NT2/D1 (cell line): Measurements from ENCODE around the gene ZNF101.

ENCODE experiments used
- DNase-seq: peaks from one replicate; pipeline ENCODE4 v3.0.0-alpha.2; 2011; ENCODE audit warnings: low read depth, low spot score
- H3K27me3 ChIP-seq: 2 replicates; pipeline ENCODE4 v1.6.0; 2011; ENCODE audit warnings: mild to moderate bottlenecking; ENCODE audit not compliant: insufficient read length, insufficient read depth
- H3K36me3 ChIP-seq: 2 replicates; pipeline ENCODE4 v1.6.1; 2011; ENCODE audit warnings: mild to moderate bottlenecking, low read length, mixed read lengths; ENCODE audit not compliant: insufficient read depth, insufficient read length
- H3K4me1 ChIP-seq: 2 replicates; pipeline ENCODE4 v1.5.1; 2011; ENCODE audit not compliant: insufficient read depth, insufficient read length
- H3K4me3 ChIP-seq: 2 replicates; pipeline ENCODE4 v1.5.1; 2011; ENCODE audit warnings: low read depth; ENCODE audit not compliant: insufficient read length
- H3K9ac ChIP-seq: 2 replicates; pipeline ENCODE4 v1.6.0; 2011; ENCODE audit warnings: low read depth; ENCODE audit not compliant: insufficient read length
- H3K9me3 ChIP-seq: 2 replicates; pipeline ENCODE4 v1.5.1; 2011; ENCODE audit warnings: mild to moderate bottlenecking, low read length; ENCODE audit not compliant: insufficient read depth
- SUZ12 ChIP-seq: IDR thresholded peaks from 2 replicates; pipeline ENCODE4 v1.6.1; 2011; ENCODE audit not compliant: insufficient read length, insufficient read depth; ENCODE audit errors: extremely low read depth
- YY1 ChIP-seq: IDR thresholded peaks from 2 replicates; pipeline ENCODE4 v1.6.1; 2011; ENCODE audit not compliant: insufficient read length, insufficient read depth
- ZNF274 ChIP-seq: IDR thresholded peaks from 2 replicates; pipeline ENCODE4 v1.6.1; 2011; ENCODE audit warnings: mild to moderate bottlenecking, low read depth, low read length

ZNF101 gene

DNA sequence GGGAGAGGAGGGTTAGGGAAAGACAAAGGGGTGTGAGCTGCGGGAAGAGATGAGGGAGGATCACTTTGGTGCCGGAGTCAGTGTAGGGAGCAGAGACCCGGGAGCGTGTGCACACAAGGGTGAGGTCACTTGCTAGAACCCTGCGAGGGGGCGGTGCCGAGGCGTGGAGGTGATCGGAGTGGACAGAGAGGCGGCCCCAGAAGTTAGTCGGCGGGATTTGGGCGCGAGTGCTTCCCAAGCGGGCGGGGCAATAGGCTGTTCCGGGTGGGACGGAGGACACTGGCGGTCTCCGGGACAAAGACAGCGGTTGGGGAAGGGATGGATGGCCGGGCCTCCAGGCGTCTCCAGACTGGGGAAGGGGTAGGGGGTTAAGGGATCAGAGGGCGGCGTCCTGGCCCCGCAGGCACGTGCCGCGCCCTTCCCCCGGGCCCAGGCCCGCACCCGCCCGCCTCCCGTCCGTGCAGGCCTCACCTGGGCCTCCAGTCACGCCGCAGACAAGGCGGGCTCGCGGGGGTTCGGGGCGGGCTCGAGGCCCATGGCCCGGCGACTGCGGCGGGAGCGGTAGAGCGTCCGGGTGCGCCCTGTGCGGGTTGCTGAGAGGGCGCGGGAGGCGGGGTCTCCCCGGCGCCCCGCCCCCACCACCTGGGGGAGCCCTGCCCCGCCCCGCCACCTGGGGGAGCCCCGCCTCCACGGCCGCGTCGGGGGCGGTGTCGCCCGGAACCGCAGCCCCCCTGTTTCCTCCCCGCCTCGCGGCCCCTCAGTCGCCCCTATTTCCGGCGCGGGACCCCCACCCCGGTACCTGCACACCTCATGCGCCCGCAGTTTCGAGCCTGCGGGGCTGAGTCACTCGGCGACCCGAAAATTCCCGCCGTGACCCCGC lies 40.8 kb upstream of the ZNF101 start, which contains the start of gene LPAR2:
Gene LPAR2, minus strand, starts transcription at position 600 of the 880 bp plus-strand sequence. CDS start 945 bp downstream, outside the sequence.
- H3K36me3 ChIP-seq, result peaks cover 57% of the 10 kb centered on the region
- H3K27me3 ChIP-seq, result no peaks in the 10 kb centered on the region
- H3K4me1 ChIP-seq, result peaks cover 14% of the 10 kb centered on the region
- H3K4me3 ChIP-seq, result peak within 1 kb of the TSS; percentile 73
- no peak for DNase-seq
- no peaks in the 10 kb centered on the region for H3K9me3 ChIP-seq
- TF ChIP-seq SUZ12 (no peak), ZNF274 (no peak), YY1 (no peak)
- H3K9ac ChIP-seq, result peak within 1 kb of the TSS; percentile 89

DNA sequence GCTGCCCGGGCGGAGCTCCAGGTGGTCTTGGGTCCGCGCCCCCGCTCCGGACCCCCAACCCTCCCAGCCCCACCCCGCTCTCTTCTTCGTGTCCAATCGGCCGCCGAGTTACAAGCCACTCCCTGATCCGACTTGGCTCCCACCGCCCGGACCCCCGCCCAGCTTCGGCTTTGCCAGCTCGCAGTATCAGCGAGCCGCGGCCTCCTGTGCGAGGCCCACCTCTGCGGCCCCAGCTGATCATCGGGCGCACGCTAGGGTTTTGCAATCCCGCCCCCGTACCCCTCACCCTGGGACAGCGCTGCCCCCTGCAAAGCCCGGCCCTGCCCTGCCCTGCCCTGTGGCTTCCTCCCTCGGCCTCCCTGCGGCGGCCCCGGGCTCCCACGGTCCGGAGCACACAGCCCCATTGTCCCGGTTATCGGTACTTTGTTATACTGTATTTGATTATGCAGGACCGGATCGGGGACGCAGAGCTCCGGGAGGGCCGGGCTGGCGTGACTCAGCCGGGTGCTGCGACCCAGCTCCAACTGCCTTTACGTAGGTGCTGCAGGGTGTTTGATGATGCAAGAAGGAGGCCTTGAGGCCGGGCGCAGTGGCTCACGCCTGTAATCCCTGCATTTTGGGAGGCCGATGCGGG lies 40.0 kb upstream of the ZNF101 start:
- TF ChIP-seq SUZ12, result no peak
- no peak for TF ChIP-seq ZNF274
- TF ChIP-seq YY1, result no peak
- DNase-seq, result peak; percentile 78
- no peaks in the 10 kb centered on the region for H3K9me3 ChIP-seq
- H3K4me3 ChIP-seq, result peak overlapping the region; percentile 73
- H3K27me3 ChIP-seq, result no peaks in the 10 kb centered on the region
- peaks cover 55% of the 10 kb centered on the region for H3K36me3 ChIP-seq
- H3K9ac ChIP-seq, result peak overlapping the region; percentile 87
- peaks cover 14% of the 10 kb centered on the region for H3K4me1 ChIP-seq

DNA sequence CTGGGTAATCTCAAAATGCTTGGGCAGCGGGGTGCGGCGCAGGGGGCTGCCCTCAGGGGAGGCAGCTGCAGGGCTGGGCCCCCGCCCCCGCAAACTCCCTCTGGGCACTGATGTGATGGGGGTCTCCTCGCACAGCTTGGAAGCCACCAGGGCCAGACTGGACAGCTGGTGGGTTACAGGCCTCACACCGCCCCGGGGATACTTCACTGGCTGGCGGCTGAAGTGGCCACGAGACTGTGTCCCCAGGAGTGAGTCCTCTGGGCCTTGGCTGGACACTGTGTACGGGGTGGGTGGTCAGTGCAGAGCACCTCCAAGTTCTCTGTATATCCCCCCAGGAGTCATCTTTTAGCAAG lies 38.6 kb upstream of the ZNF101 start:
- DNase-seq, result no peak
- peaks cover 14% of the 10 kb centered on the region for H3K4me1 ChIP-seq
- TF ChIP-seq ZNF274 (no peak), YY1 (no peak), SUZ12 (no peak)
- H3K9me3 ChIP-seq, result no peaks in the 10 kb centered on the region
- H3K4me3 ChIP-seq, result no peak overlapping the region
- peaks cover 56% of the 10 kb centered on the region for H3K36me3 ChIP-seq
- no peaks in the 10 kb centered on the region for H3K27me3 ChIP-seq
- H3K9ac ChIP-seq, result no peak overlapping the region

DNA sequence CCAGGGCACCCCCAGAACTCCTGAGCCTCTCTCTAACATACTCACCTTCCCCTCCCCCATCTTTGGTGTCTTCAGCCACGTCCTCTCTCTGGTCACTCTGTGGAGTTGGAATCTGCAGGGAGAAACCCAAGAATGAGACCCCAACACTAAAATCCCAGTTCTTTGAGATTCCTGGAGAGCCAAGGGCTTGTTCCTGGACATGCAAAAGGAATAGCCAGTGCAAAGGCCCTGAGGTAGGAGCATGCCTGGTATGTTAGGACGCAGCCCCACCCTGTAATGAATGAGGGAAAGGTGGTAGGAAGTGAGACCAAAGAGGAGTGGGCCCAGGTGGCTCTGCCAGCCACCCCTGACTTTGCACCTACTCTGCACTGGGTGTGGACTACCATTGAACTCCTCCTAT lies 38.2 kb upstream of the ZNF101 start:
- TF ChIP-seq ZNF274, result no peak
- TF ChIP-seq YY1, result no peak
- no peak for TF ChIP-seq SUZ12
- H3K4me3 ChIP-seq, result no peak overlapping the region
- H3K9ac ChIP-seq, result no peak overlapping the region
- no peaks in the 10 kb centered on the region for H3K9me3 ChIP-seq
- H3K27me3 ChIP-seq, result no peaks in the 10 kb centered on the region
- DNase-seq, result no peak
- H3K36me3 ChIP-seq, result peaks cover 57% of the 10 kb centered on the region
- peaks cover 14% of the 10 kb centered on the region for H3K4me1 ChIP-seq

DNA sequence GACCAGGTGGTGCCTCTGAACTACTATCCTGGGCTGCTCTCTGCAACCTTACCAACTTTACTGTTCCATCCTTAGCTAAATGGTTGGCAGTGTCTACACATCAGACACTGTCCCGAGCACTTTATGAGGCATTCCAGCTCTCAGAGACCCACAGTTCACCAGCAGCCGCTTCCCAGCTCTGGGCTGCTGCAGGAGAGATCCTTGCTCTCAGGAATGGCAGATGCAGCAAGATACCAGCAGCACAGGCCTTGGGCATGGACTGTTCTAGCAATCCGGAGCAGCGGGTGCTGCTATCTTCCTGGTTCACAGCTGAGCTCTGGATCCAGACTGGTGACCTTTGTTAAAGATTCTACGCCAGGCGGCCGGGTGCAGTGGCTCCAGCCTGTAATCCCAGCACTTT lies 37.3 kb upstream of the ZNF101 start:
- DNase-seq, result no peak
- no peak for TF ChIP-seq ZNF274
- no peak for TF ChIP-seq SUZ12
- no peak for TF ChIP-seq YY1

DNA sequence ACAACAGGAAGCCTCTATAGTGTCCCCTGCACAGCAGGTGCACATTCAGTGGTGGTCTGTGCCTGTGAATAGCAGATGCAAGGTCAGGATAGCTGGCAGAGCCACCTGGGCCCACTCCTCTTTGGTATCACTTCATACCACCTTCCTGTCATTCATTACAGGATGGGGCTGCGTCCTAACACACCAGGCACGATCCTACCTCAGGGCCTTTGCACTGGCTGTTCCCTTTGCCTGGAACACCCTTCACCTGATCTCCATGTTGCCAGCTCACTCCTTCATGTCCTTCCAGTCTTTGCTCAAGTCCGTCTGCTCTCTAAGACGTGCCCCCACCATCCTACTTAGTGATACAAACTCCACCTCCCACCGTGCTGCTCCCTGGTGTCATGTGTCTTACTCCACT lies 36.0 kb upstream of the ZNF101 start:
- Histone ChIP-seq H3K4me1 (peaks cover 5% of the 10 kb centered on the region), H3K36me3 (peaks cover 60% of the 10 kb centered on the region), H3K9ac (no peak overlapping the region), H3K27me3 (no peaks in the 10 kb centered on the region), H3K9me3 (no peaks in the 10 kb centered on the region), H3K4me3 (no peak overlapping the region)
- no peak for TF ChIP-seq SUZ12
- TF ChIP-seq ZNF274, result no peak
- TF ChIP-seq YY1, result no peak
- no peak for DNase-seq

More for the DNA sequence above, 37.3 kb upstream of the ZNF101 start:
- peaks cover 13% of the 10 kb centered on the region for H3K4me1 ChIP-seq
- no peak overlapping the region for H3K4me3 ChIP-seq
- H3K9me3 ChIP-seq, result no peaks in the 10 kb centered on the region
- no peak overlapping the region for H3K9ac ChIP-seq
- H3K27me3 ChIP-seq, result no peaks in the 10 kb centered on the region
- peaks cover 58% of the 10 kb centered on the region for H3K36me3 ChIP-seq

DNA sequence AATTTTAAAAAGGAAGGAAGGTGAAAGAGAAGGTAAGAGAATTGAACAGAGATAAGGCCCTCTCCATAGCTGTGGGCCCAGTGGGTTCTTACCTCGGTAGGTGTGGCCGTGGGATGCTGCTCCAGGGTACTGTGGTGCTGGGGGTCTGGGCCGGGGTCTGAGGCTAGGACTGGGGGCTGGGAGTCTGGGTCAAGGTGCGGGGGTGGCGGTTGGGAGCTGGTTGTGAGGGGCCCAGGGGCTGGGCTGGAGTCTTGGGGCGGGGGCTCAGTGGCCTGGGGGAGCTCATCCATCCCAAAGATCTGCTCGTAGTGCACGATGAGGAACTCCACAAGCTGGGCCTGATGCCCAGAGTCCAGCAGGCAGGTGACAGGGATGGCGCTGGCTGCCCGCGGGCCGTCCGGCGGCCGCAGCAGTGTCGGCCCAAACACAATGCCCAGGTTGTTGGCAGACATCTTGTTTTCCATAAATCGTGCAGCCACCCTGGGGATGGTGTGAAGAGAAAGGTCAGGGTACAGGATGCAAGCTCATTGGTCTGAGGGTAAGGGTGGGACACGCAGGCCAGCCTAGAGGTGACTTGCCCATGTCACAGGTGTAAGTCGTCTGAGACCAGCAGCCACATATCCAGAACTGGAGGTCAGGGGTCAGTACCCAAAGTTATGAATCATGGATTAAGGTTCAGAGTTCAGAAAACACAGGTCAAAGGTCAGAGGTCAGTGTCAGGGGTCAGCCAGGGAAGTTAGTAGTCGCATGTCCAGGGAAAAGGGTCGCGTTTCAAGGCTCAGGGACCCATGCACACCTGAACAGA lies 34.7 kb upstream of the ZNF101 start:
- no peak for TF ChIP-seq YY1
- no peak for TF ChIP-seq ZNF274
- TF ChIP-seq SUZ12, result no peak
- DNase-seq, result no peak
- Histone ChIP-seq H3K4me1 (peaks cover 7% of the 10 kb centered on the region), H3K36me3 (peaks cover 68% of the 10 kb centered on the region), H3K9ac (no peak overlapping the region), H3K9me3 (no peaks in the 10 kb centered on the region), H3K4me3 (no peak overlapping the region), H3K27me3 (no peaks in the 10 kb centered on the region)
